ENCODE measurements around the gene BPIFB2. TPM values are rescaled to one million over a fixed set of nuclear protein-coding genes. Genes with fewer than 3 reads are reported as not detected.
"Not testable (repeated sequence)": the region's sequence is repeated elsewhere in the genome, so short reads cannot be mapped to it uniquely, and the experiment has no call there.

Gene BPIFB2
- total and polyA plus RNA-seq, 2 donors (not counting 3 experiments of a cell fraction or from before 2014, with no cell fraction given): not detected

DNA sequence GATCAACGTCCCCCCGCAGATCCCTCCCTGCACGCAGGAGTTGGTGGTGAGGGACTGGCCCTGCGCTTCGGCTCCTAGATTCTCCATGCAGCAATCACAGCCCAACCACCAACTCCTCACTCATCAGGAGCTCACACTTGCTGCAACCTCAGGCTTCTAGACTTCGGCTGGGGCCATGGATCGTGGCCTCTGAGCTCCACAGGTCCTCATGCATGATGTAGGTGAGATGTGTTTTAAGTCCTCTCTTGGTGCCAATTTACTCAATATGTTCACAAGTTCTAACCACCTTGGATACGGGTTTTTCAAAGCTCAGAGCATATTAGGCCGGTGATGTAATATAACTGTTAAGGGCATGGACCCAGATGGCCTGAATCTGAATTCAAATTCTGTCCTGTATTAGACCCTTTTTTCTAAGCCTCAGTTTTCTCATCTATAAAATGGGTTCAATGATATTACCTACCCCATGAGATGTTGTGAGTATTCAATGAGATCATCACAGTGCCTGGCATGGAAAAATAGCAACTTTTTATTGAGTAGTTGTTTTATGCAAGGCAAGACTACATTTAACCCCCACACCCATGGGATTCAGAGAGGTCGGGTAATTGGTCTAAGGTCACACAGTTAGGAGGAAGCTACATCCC is 34.3 kb upstream of the BPIFB2 start:
- DNase-seq (ENCODE audit: low read depth, low spot score): no peak
- peaks cover 0 to 1% of the 10 kb centered on the region in 2 experiments for H3K27me3 ChIP-seq (ENCODE audit: control insufficient read depth in 2 of 2, insufficient read depth in 2 of 2, low read length in 2 of 2)
- POLR2A ChIA-PET: no interaction called here
- no peaks in the 10 kb centered on the region for H3K36me3 ChIP-seq (ENCODE audit: control insufficient read depth in 2 of 2, extremely low read depth in 1 of 2, insufficient read depth in 2 of 2, low read length in 2 of 2)
- no peaks in the 10 kb centered on the region for H4K20me1 ChIP-seq (replicated peaks; ENCODE audit: control insufficient read depth, extremely low read depth, insufficient read depth, low read length)
- no peak overlapping the region for H3K4me3 ChIP-seq (replicated peaks in 1 of 3; ENCODE audit: insufficient read depth in 1 of 3, low read depth in 1 of 3, low read length in 3 of 3)
- H3K9me1 ChIP-seq (replicated peaks; ENCODE audit: control insufficient read depth, extremely low read depth, insufficient read depth, low read length): no peaks in the 10 kb centered on the region
- H3K27ac ChIP-seq (ENCODE audit: insufficient read depth, low read depth, low read length): no peak overlapping the region
- CTCF ChIA-PET: no interaction called here
- H3K79me2 ChIP-seq (ENCODE audit: control insufficient read depth, insufficient read depth, low read length): no peaks in the 10 kb centered on the region
- no peak overlapping the region for H3K9ac ChIP-seq (replicated peaks; ENCODE audit: extremely low read depth, insufficient read depth, low read length)
- peaks cover 14% of the 10 kb centered on the region for H3K4me1 ChIP-seq (ENCODE audit: control insufficient read depth, extremely low read depth, insufficient read depth, low read length)
- dilution Hi-C loops (cut with MboI; ENCODE audit: extremely low pct_ligation_motif_present, low sequenced_read_pairs): no loop called here
- no peaks in the 10 kb centered on the region for H3K9me3 ChIP-seq (replicated peaks; ENCODE audit: control insufficient read depth, insufficient read depth, low read length)
- no peak overlapping the region for H2AFZ ChIP-seq (ENCODE audit: low read depth, low read length)
- intact Hi-C loops (cut with micrococcal nuclease): no loop called here
- TF ChIP-seq POLR2AphosphoS5 (IDR thresholded peaks at IDR 0.05; ENCODE audit: insufficient read depth, low read depth, low read length): no peak
- TF ChIP-seq, protein P1, sequence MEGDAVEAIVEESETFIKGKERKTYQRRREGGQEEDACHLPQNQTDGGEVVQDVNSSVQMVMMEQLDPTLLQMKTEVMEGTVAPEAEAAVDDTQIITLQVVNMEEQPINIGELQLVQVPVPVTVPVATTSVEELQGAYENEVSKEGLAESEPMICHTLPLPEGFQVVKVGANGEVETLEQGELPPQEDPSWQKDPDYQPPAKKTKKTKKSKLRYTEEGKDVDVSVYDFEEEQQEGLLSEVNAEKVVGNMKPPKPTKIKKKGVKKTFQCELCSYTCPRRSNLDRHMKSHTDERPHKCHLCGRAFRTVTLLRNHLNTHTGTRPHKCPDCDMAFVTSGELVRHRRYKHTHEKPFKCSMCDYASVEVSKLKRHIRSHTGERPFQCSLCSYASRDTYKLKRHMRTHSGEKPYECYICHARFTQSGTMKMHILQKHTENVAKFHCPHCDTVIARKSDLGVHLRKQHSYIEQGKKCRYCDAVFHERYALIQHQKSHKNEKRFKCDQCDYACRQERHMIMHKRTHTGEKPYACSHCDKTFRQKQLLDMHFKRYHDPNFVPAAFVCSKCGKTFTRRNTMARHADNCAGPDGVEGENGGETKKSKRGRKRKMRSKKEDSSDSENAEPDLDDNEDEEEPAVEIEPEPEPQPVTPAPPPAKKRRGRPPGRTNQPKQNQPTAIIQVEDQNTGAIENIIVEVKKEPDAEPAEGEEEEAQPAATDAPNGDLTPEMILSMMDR (IDR thresholded peaks at IDR 0.05; ENCODE audit: extremely low read depth in 1 of 2, insufficient read depth in 1 of 2, low read depth in 1 of 2, low read length in 2 of 2): no peak
- TF ChIP-seq JUN (IDR thresholded peaks at IDR 0.05; ENCODE audit: borderline replicate concordance, insufficient read depth, insufficient read length, low read depth): no peak
- TF ChIP-seq FOS (IDR thresholded peaks at IDR 0.05; ENCODE audit: borderline replicate concordance, insufficient read depth, low read length): no peak
- TF ChIP-seq POLR2A (IDR thresholded peaks at IDR 0.05; ENCODE audit: low read depth, low read length): no peak
- TF ChIP-seq MYC (IDR thresholded peaks at IDR 0.05; ENCODE audit: low read depth, low read length): no peak
- TF ChIP-seq, protein P2, sequence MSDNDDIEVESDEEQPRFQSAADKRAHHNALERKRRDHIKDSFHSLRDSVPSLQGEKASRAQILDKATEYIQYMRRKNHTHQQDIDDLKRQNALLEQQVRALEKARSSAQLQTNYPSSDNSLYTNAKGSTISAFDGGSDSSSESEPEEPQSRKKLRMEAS (IDR thresholded peaks at IDR 0.05; ENCODE audit: insufficient read depth, insufficient read length): no peak
- TF ChIP-seq EZH2 (IDR thresholded peaks at IDR 0.05; ENCODE audit: borderline replicate concordance, low read depth, low read length, severe bottlenecking): no peak
- TF ChIP-seq GATA2 (IDR thresholded peaks at IDR 0.05; ENCODE audit: insufficient read depth, insufficient read length, low read depth, low read length): no peak
- FAIRE-seq: no peak
- no TSS peak for BruUV-seq (replicated peaks)
- H3K4me2 ChIP-seq (ENCODE audit: insufficient read depth, low read length): no peak overlapping the region

DNA sequence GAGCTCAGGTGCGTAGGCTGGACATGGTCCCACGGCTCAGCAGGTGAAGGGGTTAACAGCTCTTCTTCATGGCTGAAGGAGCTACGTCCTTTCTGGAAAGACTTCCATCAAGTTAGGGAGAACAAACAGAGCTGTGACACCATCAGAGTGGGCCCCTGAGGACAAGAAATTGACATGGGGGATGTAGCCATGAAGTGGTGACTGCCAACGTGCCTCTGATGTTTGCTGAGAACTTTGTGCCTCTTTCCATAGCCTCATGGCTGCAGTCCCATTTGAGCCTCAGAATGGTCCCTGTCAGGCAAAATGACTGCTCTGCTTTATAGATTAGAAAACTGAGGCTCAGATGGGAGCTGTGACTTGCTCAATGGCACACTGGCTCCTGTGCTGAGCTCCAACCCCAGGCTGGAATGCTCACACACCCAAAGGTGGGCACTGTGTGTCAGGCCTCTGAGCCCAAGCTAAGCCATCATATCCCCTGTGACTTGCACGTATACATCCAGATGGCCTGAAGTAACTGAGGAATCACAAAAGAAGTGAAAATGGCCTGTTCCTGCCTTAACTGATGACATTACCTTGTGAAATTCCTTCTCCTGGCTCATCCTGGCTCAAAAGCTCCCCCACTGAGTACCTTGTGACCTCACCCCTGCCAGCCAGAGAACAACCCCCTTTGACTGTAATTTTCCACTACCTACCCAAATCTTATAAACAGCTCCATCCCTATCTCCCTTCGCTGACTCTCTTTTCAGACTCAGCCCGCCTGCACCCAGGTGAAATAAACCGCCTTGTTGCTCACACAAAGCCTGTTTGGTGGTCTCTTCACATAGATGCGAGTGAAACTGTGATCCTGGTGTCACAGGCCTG is 33.1 kb upstream of the BPIFB2 start:
- BruUV-seq (replicated peaks); H3K9me3 ChIP-seq (replicated peaks; ENCODE audit: control insufficient read depth, insufficient read depth, low read length); intact Hi-C loops (cut with micrococcal nuclease); H3K36me3 ChIP-seq (ENCODE audit: control insufficient read depth in 2 of 2, extremely low read depth in 1 of 2, insufficient read depth in 2 of 2, low read length in 2 of 2); dilution Hi-C loops (cut with MboI; ENCODE audit: extremely low pct_ligation_motif_present, low sequenced_read_pairs); H3K9ac ChIP-seq (replicated peaks; ENCODE audit: extremely low read depth, insufficient read depth, low read length); H3K4me3 ChIP-seq (replicated peaks in 1 of 3; ENCODE audit: insufficient read depth in 1 of 3, low read depth in 1 of 3, low read length in 3 of 3); H3K4me2 ChIP-seq (ENCODE audit: insufficient read depth, low read length); DNase-seq (ENCODE audit: low read depth, low spot score); FAIRE-seq; CTCF ChIA-PET; H3K27me3 ChIP-seq (ENCODE audit: control insufficient read depth in 2 of 2, insufficient read depth in 2 of 2, low read length in 2 of 2); H4K20me1 ChIP-seq (replicated peaks; ENCODE audit: control insufficient read depth, extremely low read depth, insufficient read depth, low read length); H3K9me1 ChIP-seq (replicated peaks; ENCODE audit: control insufficient read depth, extremely low read depth, insufficient read depth, low read length); H2AFZ ChIP-seq (ENCODE audit: low read depth, low read length); POLR2A ChIA-PET; H3K79me2 ChIP-seq (ENCODE audit: control insufficient read depth, insufficient read depth, low read length); H3K27ac ChIP-seq (ENCODE audit: insufficient read depth, low read depth, low read length): not testable (repeated sequence)
- H3K4me1 ChIP-seq (ENCODE audit: control insufficient read depth, extremely low read depth, insufficient read depth, low read length): peaks cover 14% of the 10 kb centered on the region

All from endothelial cell of umbilical vein (primary cell).